Measurements from ENCODE around the gene ANGPTL4.

Gene ANGPTL4

DNA sequence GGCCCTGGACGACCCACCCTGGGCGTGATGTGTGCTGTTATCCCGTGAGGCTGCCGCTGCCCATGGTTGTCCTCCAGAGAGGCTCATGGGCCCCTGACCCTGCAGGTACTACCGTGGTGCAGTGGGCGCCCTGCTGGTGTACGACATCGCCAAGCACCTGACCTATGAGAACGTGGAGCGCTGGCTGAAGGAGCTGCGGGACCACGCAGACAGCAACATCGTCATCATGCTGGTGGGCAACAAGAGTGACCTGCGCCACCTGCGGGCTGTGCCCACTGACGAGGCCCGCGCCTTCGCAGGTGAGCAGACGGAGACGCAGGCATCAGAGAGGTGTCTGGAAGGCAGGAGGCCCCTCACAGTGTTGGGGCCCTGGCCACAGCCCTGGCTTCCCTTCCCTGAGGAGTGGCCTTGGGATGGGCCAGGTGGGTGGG, 38.0 kb downstream of the ANGPTL4 start:
- Histone ChIP-seq H3K79me2 (ENCODE audit: low read length) (peaks cover 30% of the 10 kb centered on the region), H3K4me2 (ENCODE audit: low read depth, low read length) (no peak overlapping the region), H4K20me1 (ENCODE audit: insufficient read depth, low read length) (peaks cover 8% of the 10 kb centered on the region; the same call in 1 of the 2 replicates), H3K9me3 (replicated peaks; ENCODE audit: insufficient read depth, low read length) (no peaks in the 10 kb centered on the region), H3K9ac (ENCODE audit: low read length) (no peak overlapping the region), H3F3A (ENCODE audit: insufficient read depth, low read length) (no peaks in the 10 kb centered on the region), H3K9me2 (replicated peaks; ENCODE audit: insufficient read depth, low read length) (no peaks in the 10 kb centered on the region), H3K27ac (ENCODE audit: low read length) (no peak overlapping the region), H2AFZ (ENCODE audit: low read length) (no peak overlapping the region), H3K4me1 (ENCODE audit: low read length) (peaks cover 2% of the 10 kb centered on the region; the same call in 1 of the 2 replicates), H3K27me3 (replicated peaks; ENCODE audit: insufficient read depth, low read length) (no peaks in the 10 kb centered on the region), H3K36me3 (replicated peaks; ENCODE audit: insufficient read depth, low read length) (peaks cover 3% of the 10 kb centered on the region; the same call in 1 of the 2 replicates), H3K4me3 (ENCODE audit: low read length) (no peak overlapping the region)
- no peak for DNase-seq
- TF ChIP-seq EZH2 (optimal IDR thresholded peaks at IDR 0.05; ENCODE audit: low read depth, low read length) (no peak), EZH2phosphoT487 (IDR thresholded peaks at IDR 0.05; ENCODE audit: low read length) (no peak)
- TF ChIP-seq, protein P1, sequence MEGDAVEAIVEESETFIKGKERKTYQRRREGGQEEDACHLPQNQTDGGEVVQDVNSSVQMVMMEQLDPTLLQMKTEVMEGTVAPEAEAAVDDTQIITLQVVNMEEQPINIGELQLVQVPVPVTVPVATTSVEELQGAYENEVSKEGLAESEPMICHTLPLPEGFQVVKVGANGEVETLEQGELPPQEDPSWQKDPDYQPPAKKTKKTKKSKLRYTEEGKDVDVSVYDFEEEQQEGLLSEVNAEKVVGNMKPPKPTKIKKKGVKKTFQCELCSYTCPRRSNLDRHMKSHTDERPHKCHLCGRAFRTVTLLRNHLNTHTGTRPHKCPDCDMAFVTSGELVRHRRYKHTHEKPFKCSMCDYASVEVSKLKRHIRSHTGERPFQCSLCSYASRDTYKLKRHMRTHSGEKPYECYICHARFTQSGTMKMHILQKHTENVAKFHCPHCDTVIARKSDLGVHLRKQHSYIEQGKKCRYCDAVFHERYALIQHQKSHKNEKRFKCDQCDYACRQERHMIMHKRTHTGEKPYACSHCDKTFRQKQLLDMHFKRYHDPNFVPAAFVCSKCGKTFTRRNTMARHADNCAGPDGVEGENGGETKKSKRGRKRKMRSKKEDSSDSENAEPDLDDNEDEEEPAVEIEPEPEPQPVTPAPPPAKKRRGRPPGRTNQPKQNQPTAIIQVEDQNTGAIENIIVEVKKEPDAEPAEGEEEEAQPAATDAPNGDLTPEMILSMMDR (IDR thresholded peaks at IDR 0.05; ENCODE audit: low read length), result no peak

DNA sequence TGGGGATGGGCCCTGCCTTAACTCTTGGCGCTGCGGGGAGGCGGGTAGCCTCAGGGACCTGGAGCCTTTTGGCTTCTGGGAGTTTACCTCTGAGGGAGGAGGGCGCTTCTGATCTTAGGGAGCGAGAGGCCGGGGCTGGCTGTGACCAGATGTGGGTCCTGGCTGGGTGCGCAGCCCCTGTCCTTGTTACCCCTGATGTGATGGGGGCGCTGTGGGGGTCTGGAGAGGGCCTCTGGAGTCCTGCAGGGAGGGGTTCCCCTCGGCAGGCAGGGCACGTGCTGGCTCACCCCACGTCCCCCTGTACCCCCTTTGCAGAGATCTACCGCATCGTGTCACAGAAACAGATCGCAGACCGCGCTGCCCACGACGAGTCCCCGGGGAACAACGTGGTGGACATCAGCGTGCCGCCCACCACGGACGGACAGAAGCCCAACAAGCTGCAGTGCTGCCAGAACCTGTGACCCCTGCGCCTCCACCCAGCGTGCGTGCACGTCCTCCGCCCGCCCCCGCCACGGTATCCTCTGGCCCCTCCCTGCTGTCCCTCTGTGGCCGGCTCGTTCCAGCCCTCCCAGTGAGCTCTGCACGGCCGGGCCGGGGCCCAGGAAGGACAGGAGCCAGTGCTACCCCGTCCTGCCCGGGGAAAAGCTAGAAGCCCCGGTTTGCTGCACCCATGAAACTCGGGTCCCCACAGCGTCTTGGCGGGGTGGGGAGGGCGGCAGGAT, 39.3 kb downstream of the ANGPTL4 start:
- no peak overlapping the region for H3K9ac ChIP-seq (ENCODE audit: low read length)
- H3F3A ChIP-seq (ENCODE audit: insufficient read depth, low read length), result no peaks in the 10 kb centered on the region
- DNase-seq, result no peak
- peaks cover 17% of the 10 kb centered on the region for H3K79me2 ChIP-seq (ENCODE audit: low read length)
- H2AFZ ChIP-seq (ENCODE audit: low read length), result no peak overlapping the region
- no peak overlapping the region for H3K4me2 ChIP-seq (ENCODE audit: low read depth, low read length)
- H3K9me2 ChIP-seq (replicated peaks; ENCODE audit: insufficient read depth, low read length), result no peaks in the 10 kb centered on the region
- no peaks in the 10 kb centered on the region for H3K4me1 ChIP-seq (ENCODE audit: low read length)
- H3K4me3 ChIP-seq (ENCODE audit: low read length), result no peak overlapping the region
- H4K20me1 ChIP-seq (ENCODE audit: insufficient read depth, low read length), result no peaks in the 10 kb centered on the region; the same call in 1 of the 2 replicates
- TF ChIP-seq EZH2phosphoT487 (IDR thresholded peaks at IDR 0.05; ENCODE audit: low read length), result no peak
- TF ChIP-seq EZH2 (optimal IDR thresholded peaks at IDR 0.05; ENCODE audit: low read depth, low read length), result no peak
- TF ChIP-seq, protein P1 (IDR thresholded peaks at IDR 0.05; ENCODE audit: low read length), result no peak
- no peaks in the 10 kb centered on the region for H3K9me3 ChIP-seq (replicated peaks; ENCODE audit: insufficient read depth, low read length)
- no peaks in the 10 kb centered on the region for H3K27me3 ChIP-seq (replicated peaks; ENCODE audit: insufficient read depth, low read length)
- no peak overlapping the region for H3K27ac ChIP-seq (ENCODE audit: low read length)
- H3K36me3 ChIP-seq (replicated peaks; ENCODE audit: insufficient read depth, low read length), result peaks cover 3% of the 10 kb centered on the region; the same call in 1 of the 2 replicates

DNA sequence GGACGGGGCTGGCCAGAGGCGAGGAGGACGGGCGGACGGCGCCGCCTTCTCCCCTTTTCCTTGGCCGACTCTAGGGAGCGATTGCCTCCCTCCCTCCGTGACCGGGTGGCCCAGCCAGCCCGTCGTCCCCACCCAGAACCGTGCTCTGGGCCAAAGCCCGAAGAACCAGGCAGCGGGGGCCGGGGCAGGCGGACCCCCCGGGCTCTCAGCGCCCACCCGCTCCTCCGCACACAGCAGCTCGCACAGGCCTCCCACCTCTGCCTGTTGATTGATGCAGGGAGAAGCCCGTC, 39.8 kb downstream of the ANGPTL4 start:
- Histone ChIP-seq H3K9me2 (replicated peaks; ENCODE audit: insufficient read depth, low read length) (no peaks in the 10 kb centered on the region), H2AFZ (ENCODE audit: low read length) (no peak overlapping the region), H3K4me2 (ENCODE audit: low read depth, low read length) (no peak overlapping the region), H3K4me1 (ENCODE audit: low read length) (no peaks in the 10 kb centered on the region), H3K36me3 (replicated peaks; ENCODE audit: insufficient read depth, low read length) (peaks cover 3% of the 10 kb centered on the region; the same call in 1 of the 2 replicates), H3K4me3 (ENCODE audit: low read length) (no peak overlapping the region), H3K27ac (ENCODE audit: low read length) (no peak overlapping the region), H3K9ac (ENCODE audit: low read length) (no peak overlapping the region), H3K79me2 (ENCODE audit: low read length) (peaks cover 13% of the 10 kb centered on the region), H3K27me3 (replicated peaks; ENCODE audit: insufficient read depth, low read length) (no peaks in the 10 kb centered on the region), H3K9me3 (replicated peaks; ENCODE audit: insufficient read depth, low read length) (no peaks in the 10 kb centered on the region), H3F3A (ENCODE audit: insufficient read depth, low read length) (no peaks in the 10 kb centered on the region), H4K20me1 (ENCODE audit: insufficient read depth, low read length) (no peaks in the 10 kb centered on the region)
- no peak for DNase-seq
- TF ChIP-seq EZH2 (optimal IDR thresholded peaks at IDR 0.05; ENCODE audit: low read depth, low read length) (no peak), EZH2phosphoT487 (IDR thresholded peaks at IDR 0.05; ENCODE audit: low read length) (no peak)
- TF ChIP-seq, protein P1 (IDR thresholded peaks at IDR 0.05; ENCODE audit: low read length), result no peak
